T-helper 2 cell treated with Interferon-gamma antibody and Interleukin-4, amounts not matched to agents 100 ng/mL and 5 ng/mL, for 36 hours (primary cell): ENCODE results near the gene PON1. TPM values are rescaled to one million over a fixed set of nuclear protein-coding genes. Genes with fewer than 3 reads are reported as not detected.

ENCODE experiments used
- intact Hi-C: fragments of 100-400 bp; cut with micrococcal nuclease; formaldehyde crosslinking; loops from one replicate; pipeline ENCODE4 v1.15.1; 2023
- total RNA-seq: library from RNA; stranded (reverse); gene quantifications from 2 replicates; pipeline ENCODE4 v1.2.3, GENCODE V29; 2022

Gene PON1
- total RNA-seq, 1 donor from 2014 or later: not detected

- intact Hi-C loops: no loop called here
Measured at GRCh38 chr7:95318501-95319100, 5.7 kb downstream of the PON1 start.

GRCh38 chr7:95317966-95318365 is 6.4 kb downstream of the PON1 start:
- intact Hi-C loops: no loop called here

GRCh38 chr7:95317546-95317945 is 6.8 kb downstream of the PON1 start:
- intact Hi-C loops: no loop called here

GRCh38 chr7:95316588-95316987 is 7.7 kb downstream of the PON1 start:
- intact Hi-C loops: no loop called here

- intact Hi-C loops: no loop called here
Measured at GRCh38 chr7:95312561-95312960, 11.8 kb downstream of the PON1 start.

GRCh38 chr7:95311389-95311788 is 12.9 kb downstream of the PON1 start:
- intact Hi-C loops: no loop called here

- intact Hi-C loops: no loop called here
Measured at GRCh38 chr7:95309951-95310350, 14.4 kb downstream of the PON1 start.

- intact Hi-C loops: no loop called here
Measured at GRCh38 chr7:95304990-95305389, 19.3 kb downstream of the PON1 start.

- intact Hi-C loops: no loop called here
Measured at GRCh38 chr7:95303013-95303905, 21.1 kb downstream of the PON1 start.

GRCh38 chr7:95298091-95298490 is 26.2 kb downstream of the PON1 start:
- intact Hi-C loops: no loop called here

GRCh38 chr7:95297041-95297440 is 27.3 kb downstream of the PON1 start:
- intact Hi-C loops: no loop called here

GRCh38 chr7:95296456-95296855 is 27.9 kb downstream of the PON1 start:
- intact Hi-C loops: no loop called here

- intact Hi-C loops: no loop called here
Measured at GRCh38 chr7:95295397-95295796, 28.9 kb downstream of the PON1 start.

GRCh38 chr7:95290166-95290830 is 34.0 kb downstream of the PON1 start:
- intact Hi-C loops: no loop called here

GRCh38 chr7:95286096-95286495 is 38.2 kb downstream of the PON1 start:
- intact Hi-C loops: no loop called here

- intact Hi-C loops: no loop called here
Measured at GRCh38 chr7:95279417-95279816, 44.9 kb downstream of the PON1 start.

- intact Hi-C loops: no loop called here
Measured at GRCh38 chr7:95276114-95276513, 48.2 kb downstream of the PON1 start.

- intact Hi-C loops: no loop called here
Measured at GRCh38 chr7:95269640-95270039, 54.7 kb downstream of the PON1 start.

GRCh38 chr7:95267754-95268153 is 56.6 kb downstream of the PON1 start:
- intact Hi-C loops: no loop called here

GRCh38 chr7:95265634-95266033 is 58.7 kb downstream of the PON1 start:
- intact Hi-C loops: no loop called here

GRCh38 chr7:95264363-95264891 is 59.9 kb downstream of the PON1 start:
- intact Hi-C loops: no loop called here

GRCh38 chr7:95263785-95264362 is 60.5 kb downstream of the PON1 start:
- intact Hi-C loops: no loop called here
